Measurements from ENCODE around the gene ATP10B. TPM values are rescaled to one million over a fixed set of nuclear protein-coding genes. Genes with fewer than 3 reads are reported as not detected.

The ATP10B gene
- total and polyA plus RNA-seq, 10 of the 15 experiments (the other 5 are each of a cell fraction or from before 2014, with no cell fraction given) = not detected

DNA sequence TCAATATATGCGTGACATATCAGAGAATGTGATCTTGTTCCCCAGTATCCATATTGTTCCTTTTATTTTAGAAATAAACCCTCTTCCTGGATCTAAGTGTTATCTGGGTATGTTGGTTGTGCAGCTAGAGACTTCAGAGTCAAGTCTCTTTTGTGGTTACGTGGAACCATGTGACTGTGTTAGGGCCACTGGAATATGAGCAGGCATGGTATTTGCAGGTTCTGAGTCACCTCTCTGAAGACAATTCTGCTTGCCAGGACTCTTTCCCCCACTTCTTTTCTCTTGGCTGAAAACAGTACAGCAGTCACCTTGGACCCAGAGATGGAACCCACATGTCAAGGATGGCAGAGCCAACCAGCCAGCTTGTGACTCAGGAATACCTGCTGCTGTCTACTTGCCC lies 59.7 kb downstream of the ATP10B start:
- H3K4me1 ChIP-seq (ENCODE audit: control insufficient read depth, insufficient read depth, low read length) = no peaks in the 10 kb centered on the region
- ChIA-PET RAD21 (ENCODE audit: unreplicated experiment) (no interaction called here), SMC1A (ENCODE audit: uncharacterized antibody, unreplicated experiment) (interaction anchor here (0.6 to 1.4 kb wide), 2 partner anchors 19 to 367 kb away, joined by 3 to 4 read pairs; no protein-coding TSS in a partner anchor), CTCF (no interaction called here), POLR2A (no interaction called here)
- H4K20me1 ChIP-seq (ENCODE audit: control insufficient read depth, insufficient read depth) = no peaks in the 10 kb centered on the region
- H3K79me2 ChIP-seq (ENCODE audit: control insufficient read depth, insufficient read depth, low read length) = no peaks in the 10 kb centered on the region
- ATAC-seq = no peak
- no peak overlapping the region for H3K4me2 ChIP-seq (ENCODE audit: control insufficient read depth, insufficient read depth)
- in situ Hi-C loops (cut with MboI) = no loop called here
- TF ChIP-seq POU2F2 (IDR thresholded peaks at IDR 0.05; ENCODE audit: borderline replicate concordance, low read depth, low read length) (no peak), SUZ12 (IDR thresholded peaks at IDR 0.05; ENCODE audit: unreplicated experiment) (no peak), PML (IDR thresholded peaks at IDR 0.05; ENCODE audit: low read length) (no peak), WRNIP1 (IDR thresholded peaks at IDR 0.05; ENCODE audit: borderline replicate concordance, low read depth, low read length) (no peak), CEBPB (IDR thresholded peaks at IDR 0.05; ENCODE audit: borderline replicate concordance in 1 of 2, low read depth in 2 of 2, low read length in 2 of 2) (no peak), NFXL1 (IDR thresholded peaks at IDR 0.05; ENCODE audit: borderline replicate concordance) (no peak), CBX3 (IDR thresholded peaks at IDR 0.05; ENCODE audit: borderline replicate concordance, low read depth) (no peak)
- TF ChIP-seq, protein P1, sequence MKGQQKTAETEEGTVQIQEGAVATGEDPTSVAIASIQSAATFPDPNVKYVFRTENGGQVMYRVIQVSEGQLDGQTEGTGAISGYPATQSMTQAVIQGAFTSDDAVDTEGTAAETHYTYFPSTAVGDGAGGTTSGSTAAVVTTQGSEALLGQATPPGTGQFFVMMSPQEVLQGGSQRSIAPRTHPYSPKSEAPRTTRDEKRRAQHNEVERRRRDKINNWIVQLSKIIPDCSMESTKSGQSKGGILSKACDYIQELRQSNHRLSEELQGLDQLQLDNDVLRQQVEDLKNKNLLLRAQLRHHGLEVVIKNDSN (IDR thresholded peaks at IDR 0.05; ENCODE audit: borderline replicate concordance, extremely low read length, insufficient read depth, low read depth, low read length) = no peak
- no peak overlapping the region for H3K4me3 ChIP-seq
- DNase-seq (ENCODE audit: low read depth, low spot score) = no peak
- H3K27me3 ChIP-seq (replicated peaks in 1 of 2; ENCODE audit: control insufficient read depth in 2 of 2, insufficient read depth in 2 of 2, low read length in 1 of 2) = peaks cover 0 to 2% of the 10 kb centered on the region in 2 experiments; a peak in 1 of 4 replicates
- no peaks in the 10 kb centered on the region for H3K36me3 ChIP-seq (ENCODE audit: control insufficient read depth in 2 of 2, insufficient read depth in 2 of 2, low read length in 1 of 2)
- FAIRE-seq = no peak
- no peak overlapping the region for H3K9ac ChIP-seq (ENCODE audit: control insufficient read depth, insufficient read depth, low read length)
- no peak overlapping the region for H3K27ac ChIP-seq (ENCODE audit: control insufficient read depth, insufficient read depth)
- H3K9me3 ChIP-seq (replicated peaks; ENCODE audit: control insufficient read depth, insufficient read depth, low read length) = no peaks in the 10 kb centered on the region
- no peak overlapping the region for H2AFZ ChIP-seq (ENCODE audit: control insufficient read depth, low read depth, low read length)
- BruUV-seq (replicated peaks) = no TSS peak
- 62% methylated on average over 2 of the region's 2 CpGs for WGBS (ENCODE audit: insufficient coverage, insufficient replicate concordance, low lambda C conversion rate, missing lambda C conversion rate)
- intact Hi-C loops (cut with micrococcal nuclease; ENCODE audit: unreplicated experiment) = no loop called here

All from GM12878 (cell line).